Adrenal gland (tissue), 12 donors: Measurements from ENCODE around the gene CRADD. TPM values are rescaled to one million over a fixed set of nuclear protein-coding genes. Genes with fewer than 3 reads are reported as not detected.
A peak's percentile ranks its signal among the peaks of the same experiment; 100 is the strongest.

Experiments
- DNase-seq, 7 donors: peaks; one replicate each; pipeline ENCODE4 v3.0.0-alpha.2; 2019 to 2020
- H3K27ac ChIP-seq, 5 donors: fragments of 200-600 bp; sonication (generic) in 4 of 5; 1 replicate in 3 of 5; 2 replicates in 2 of 5; pipeline versions ENCODE4 v1.5.1 to v1.8.0; 2016 to 2020; ENCODE audit warnings: mild to moderate bottlenecking in 1 of 5
- H3K27me3 ChIP-seq: fragments of 200-600 bp; 2 replicates; pipeline ENCODE4 v1.8.0; 2021
- H3K36me3 ChIP-seq, 2 donors: fragments of 200-600 bp; replicated peaks in 1 of 2; 1 replicate in 1 of 2; 2 replicates in 1 of 2; pipeline versions ENCODE4 v1.5.1 to v1.8.0; 2018 to 2022
- H3K4me1 ChIP-seq, 2 donors: fragments of 200-600 bp; replicated peaks in 1 of 2; 1 replicate in 1 of 2; 2 replicates in 1 of 2; pipeline versions ENCODE4 v1.5.1 to v1.8.0; 2018 to 2021
- H3K4me3 ChIP-seq, 4 donors: fragments of 200-600 bp; sonication (generic) in 3 of 4; one replicate each; pipeline ENCODE4 v1.5.1; 2016 to 2018
- H3K9me3 ChIP-seq, 3 donors: fragments of 200-600 bp; sonication (generic) in 1 of 3; replicated peaks in 1 of 3; 1 replicate in 2 of 3; 2 replicates in 1 of 3; pipeline versions ENCODE4 v1.5.1 to v1.8.0; 2016 to 2021
- CTCF ChIP-seq, 6 experiments: fragments of 450-650 bp in 4 of 6; fragments of 200-600 bp in 2 of 6; sonication (generic) in 1 of 6; IDR thresholded peaks; 1 replicate in 5 of 6; 2 replicates in 1 of 6; pipeline versions ENCODE4 v1.5.1 to v1.8.0; 2016 to 2021; ENCODE audit warnings: antibody characterized with exemption in 6 of 6, mild to moderate bottlenecking in 2 of 6, moderate library complexity in 1 of 6
- POLR2A ChIP-seq, 2 donors: fragments of 450-650 bp; IDR thresholded peaks; one replicate each; pipeline ENCODE4 v1.6.1; 2017; ENCODE audit warnings: antibody characterized with exemption in 2 of 2, mild to moderate bottlenecking in 2 of 2, moderate library complexity in 1 of 2
- WGBS, 4 donors: extraction: QIAGEN DNeasy Blood & Tissue Kit in 2 of 4; methylation state at CpG; one replicate each; pipeline versions ENCODE4 v1.1.5 to v1.1.7; 2013 to 2017; 5-methylcytosine and 5-hydroxymethylcytosine counted together
- intact Hi-C, 2 donors: fragments of 100-400 bp; cut with DNase I; formaldehyde crosslinking; loops; one replicate each; pipeline versions ENCODE4 v1.14.1 to v1.15.0; 2022 to 2023
- polyA plus RNA-seq, 3 donors: library from polyadenylated mRNA; stranded (reverse); fragments of 200-250 nt in 2 of 3; fragments of 350-450 nt in 1 of 3; fragmentation: Illumina TruSeq in 1 of 3; extraction: RNeasy Lipid Tissue Mini Kit (QIAGEN cat#74804) in 1 of 3; gene quantifications; one replicate each; pipeline ENCODE4 v1.2.3, GENCODE V29; 2013 to 2014
- total RNA-seq, 9 donors: library from RNA; depleted of rRNA in 4 of 9; stranded (reverse); fragments of >200 nt in 4 of 9; fragments of 120-200 nt in 1 of 9; fragmentation: NEBNext Ultra II Directional in 1 of 9; extraction: Animal tissue kit (Norgen Biotek cat#: 25700) in 1 of 9; gene quantifications; one replicate each; pipeline versions ENCODE4 v1.1.0 to v1.2.4, GENCODE V29; 2013 to 2023
- donor health status: healthy with polysubstance abuse.
- donor health status: Bipolar disorder and iron deficiency.
- donor health status: DM: yes; HTN: yes; CAD: no.
- donor health status: DM: no; HTN: no; CAD: no.
- donor health status: DM: no; HTN: no; CAD: no.
- donor health status: DM: yes; HTN: yes; CAD: no.

The CRADD gene
- total and polyA plus RNA-seq, 12 donors: 7.3 to 70.1 (median 35.8) TPM

- no peaks in the 10 kb centered on the region for H3K4me1 ChIP-seq
- 61 to 76% (median 69%) methylated on average over 17 to 18 of the region's 18 CpGs for WGBS, 4 donors
- no peak overlapping the region for H3K27ac ChIP-seq
- H3K9me3 ChIP-seq: no peaks in the 10 kb centered on the region
- intact Hi-C loops: no loop called here
- no peak overlapping the region for H3K4me3 ChIP-seq
- TF ChIP-seq CTCF (IDR thresholded peaks at IDR 0.05): no peak
- H3K27me3 ChIP-seq: no peaks in the 10 kb centered on the region
- peak in 2 of 7 donors; percentile 7 to 20 for DNase-seq
- no peaks in the 10 kb centered on the region for H3K36me3 ChIP-seq
Measured at GRCh38 chr12:93886533-93887511, 209.6 kb downstream of the CRADD start.

GRCh38 chr12:93888964-93889363, 211.8 kb downstream of the CRADD start:
- 88 to 96% (median 93%) methylated on average over 3 of the region's 3 CpGs for WGBS, 4 donors
- intact Hi-C loops: no loop called here
- peak in 1 of 7 donors; percentile 3 for DNase-seq
- Histone ChIP-seq H3K36me3 (no peaks in the 10 kb centered on the region), H3K9me3 (no peaks in the 10 kb centered on the region), H3K27me3 (no peaks in the 10 kb centered on the region), H3K27ac (no peak overlapping the region), H3K4me3 (no peak overlapping the region), H3K4me1 (peaks cover 13 to 18% of the 10 kb centered on the region in 2 donors)
- TF ChIP-seq CTCF (IDR thresholded peaks at IDR 0.05) (no peak), POLR2A (IDR thresholded peaks at IDR 0.05) (no peak)

GRCh38 chr12:93889516-93890212, 212.5 kb downstream of the CRADD start:
- H3K4me3 ChIP-seq: no peak overlapping the region
- H3K4me1 ChIP-seq: peaks cover 20 to 25% of the 10 kb centered on the region in 2 donors
- peak in 1 of 7 donors; percentile 10 for DNase-seq
- 83 to 89% (median 84%) methylated on average over 8 to 9 of the region's 9 CpGs for WGBS, 4 donors
- no peaks in the 10 kb centered on the region for H3K36me3 ChIP-seq
- intact Hi-C loops: no loop called here
- H3K27ac ChIP-seq: no peak overlapping the region
- no peaks in the 10 kb centered on the region for H3K9me3 ChIP-seq
- TF ChIP-seq CTCF (IDR thresholded peaks at IDR 0.05): no peak
- TF ChIP-seq POLR2A (IDR thresholded peaks at IDR 0.05): no peak
- H3K27me3 ChIP-seq: no peaks in the 10 kb centered on the region
